HG02943 (cell line): ENCODE measurements around the gene ADPRS.

Source experiments
- ATAC-seq: cut with Tn5 transposase; IDR thresholded peaks from one replicate; pipeline ENCODE4 v1.9.1; 2021; ENCODE audit warnings: mild to moderate bottlenecking, low read depth, moderate library complexity; ENCODE audit not compliant: unreplicated experiment

ADPRS gene

GRCh38 chr1:36088577-36089392 lies at the start of gene ADPRS:
Gene ADPRS, plus strand, starts transcription at chr1:36088892. Its CDS starts 13 bp downstream, at chr1:36088905.
- peak; percentile 74 for ATAC-seq

- ATAC-seq = no peak
These were observed 48.5 kb upstream of the ADPRS start for GRCh38 chr1:36040238-36040637.

GRCh38 chr1:36051821-36052220 lies 36.9 kb upstream of the ADPRS start:
- ATAC-seq = no peak

- ATAC-seq = no peak
These were observed 34.7 kb upstream of the ADPRS start for GRCh38 chr1:36053978-36054377.

- ATAC-seq = no peak
These were observed 33.0 kb upstream of the ADPRS start for GRCh38 chr1:36055706-36056105.

- no peak for ATAC-seq
These were observed 26.4 kb upstream of the ADPRS start for GRCh38 chr1:36062315-36062714.

GRCh38 chr1:36067871-36068270 lies 20.8 kb upstream of the ADPRS start:
- ATAC-seq = no peak

GRCh38 chr1:36068866-36069265 lies 19.8 kb upstream of the ADPRS start:
- ATAC-seq = no peak

GRCh38 chr1:36070349-36070748 lies 18.3 kb upstream of the ADPRS start:
- ATAC-seq = no peak

GRCh38 chr1:36076979-36077573 lies 11.6 kb upstream of the ADPRS start:
- no peak for ATAC-seq

- no peak for ATAC-seq
These were observed 8.5 kb upstream of the ADPRS start for GRCh38 chr1:36080236-36080635.

- no peak for ATAC-seq
These were observed 7.9 kb upstream of the ADPRS start for GRCh38 chr1:36080801-36081200.

- no peak for ATAC-seq
These were observed 6.7 kb upstream of the ADPRS start for GRCh38 chr1:36081926-36082485.

GRCh38 chr1:36083219-36083618 lies 5.5 kb upstream of the ADPRS start:
- ATAC-seq = no peak

GRCh38 chr1:36083635-36084496 lies 4.8 kb upstream of the ADPRS start, which contains the start of gene TEKT2:
Gene TEKT2, plus strand, starts transcription at chr1:36084094. Its CDS starts 828 bp downstream, at chr1:36084922.
- no peak for ATAC-seq

GRCh38 chr1:36084497-36085115 lies 4.1 kb upstream of the ADPRS start:
- ATAC-seq = no peak

GRCh38 chr1:36085126-36085525 lies 3.6 kb upstream of the ADPRS start:
- ATAC-seq = no peak

GRCh38 chr1:36085686-36086526 lies 2.8 kb upstream of the ADPRS start:
- ATAC-seq = no peak

- ATAC-seq = no peak
These were observed 2.0 kb upstream of the ADPRS start for GRCh38 chr1:36086529-36087232.
